Urinary bladder (tissue), 4 donors: ENCODE results near the gene COL13A1. TPM values are rescaled to one million over a fixed set of nuclear protein-coding genes. Genes with fewer than 3 reads are reported as not detected.

Experiments
- DNase-seq: peaks from one replicate; pipeline ENCODE4 v3.0.0-alpha.2; 2015; ENCODE audit errors: extremely low spot score
- H3K27ac ChIP-seq: one replicate; pipeline ENCODE4 v1.5.1; 2013; ENCODE audit warnings: low read depth, mild to moderate bottlenecking, moderate library complexity
- H3K36me3 ChIP-seq: one replicate; pipeline ENCODE4 v1.6.1; 2013; ENCODE audit warnings: mild to moderate bottlenecking, moderate library complexity; ENCODE audit not compliant: insufficient read depth
- H3K4me1 ChIP-seq: one replicate; pipeline ENCODE4 v1.6.1; 2013; ENCODE audit warnings: mild to moderate bottlenecking, moderate library complexity; ENCODE audit not compliant: insufficient read depth
- H3K4me3 ChIP-seq: one replicate; pipeline ENCODE4 v1.5.1; 2013; ENCODE audit warnings: low read depth, low read length
- WGBS: extraction: QIAGEN DNeasy Blood & Tissue Kit; methylation state at CpG from one replicate; pipeline ENCODE4 v1.1.7; 2013; 5-methylcytosine and 5-hydroxymethylcytosine counted together
- polyA plus RNA-seq: library from polyadenylated mRNA; stranded (reverse); fragments of 200-250 nt; gene quantifications from one replicate; pipeline ENCODE4 v1.2.3, GENCODE V29; 2013
- total RNA-seq: library from RNA; depleted of rRNA; stranded (reverse); fragments of >200 nt; gene quantifications from one replicate; pipeline ENCODE4 v1.2.3, GENCODE V29; 2014
- donor health status: healthy with polysubstance abuse.
- donor health status: healthy.

COL13A1 gene
- total RNA-seq (9.2 TPM), polyA plus RNA-seq (5.7 TPM)

GRCh38 chr10:69801434-69802315, at the start of gene COL13A1:
Gene COL13A1 (plus strand): TSS chr10:69801906. CDS start chr10:69802424, 518 bp downstream.
- Histone ChIP-seq H3K27ac (no peak within 1 kb of the TSS), H3K4me1 (no peaks in the 10 kb centered on the region), H3K36me3 (no peaks in the 10 kb centered on the region), H3K4me3 (peak within 1 kb of the TSS; percentile 60)
- WGBS = under 1% methylated on average over 58 of the region's 58 CpGs
- DNase-seq = no peak

- DNase-seq = no peak
- H3K27ac ChIP-seq = no peak overlapping the region
- WGBS = 79% methylated on average over 7 of the region's 7 CpGs
- H3K36me3 ChIP-seq = no peaks in the 10 kb centered on the region
- no peaks in the 10 kb centered on the region for H3K4me1 ChIP-seq
- no peak overlapping the region for H3K4me3 ChIP-seq
Measured at GRCh38 chr10:69752479-69752878, 49.2 kb upstream of the COL13A1 start.

- H3K36me3 ChIP-seq = no peaks in the 10 kb centered on the region
- DNase-seq = no peak
- H3K27ac ChIP-seq = no peak overlapping the region
- no peaks in the 10 kb centered on the region for H3K4me1 ChIP-seq
- 95% methylated on average over 1 of the region's 1 CpG for WGBS
- no peak overlapping the region for H3K4me3 ChIP-seq
Measured at GRCh38 chr10:69756279-69756678, 45.4 kb upstream of the COL13A1 start.

- DNase-seq = no peak
- Histone ChIP-seq H3K4me3 (no peak overlapping the region), H3K27ac (no peak overlapping the region), H3K36me3 (no peaks in the 10 kb centered on the region), H3K4me1 (no peaks in the 10 kb centered on the region)
- 92% methylated on average over 5 of the region's 5 CpGs for WGBS
Measured at GRCh38 chr10:69757206-69757552, 44.5 kb upstream of the COL13A1 start.

GRCh38 chr10:69757553-69758309, 44.0 kb upstream of the COL13A1 start:
- DNase-seq = no peak
- WGBS = 59% methylated on average over 10 of the region's 10 CpGs
- Histone ChIP-seq H3K27ac (no peak overlapping the region), H3K4me3 (no peak overlapping the region), H3K4me1 (no peaks in the 10 kb centered on the region), H3K36me3 (no peaks in the 10 kb centered on the region)

GRCh38 chr10:69758310-69758728, 43.4 kb upstream of the COL13A1 start:
- Histone ChIP-seq H3K4me3 (no peak overlapping the region), H3K36me3 (no peaks in the 10 kb centered on the region), H3K27ac (no peak overlapping the region), H3K4me1 (no peaks in the 10 kb centered on the region)
- DNase-seq = no peak
- 92% methylated on average over 1 of the region's 1 CpG for WGBS

- H3K27ac ChIP-seq = no peak overlapping the region
- no peak for DNase-seq
- 69% methylated on average over 6 of the region's 6 CpGs for WGBS
- no peaks in the 10 kb centered on the region for H3K36me3 ChIP-seq
- H3K4me1 ChIP-seq = no peaks in the 10 kb centered on the region
- no peak overlapping the region for H3K4me3 ChIP-seq
Measured at GRCh38 chr10:69759641-69760040, 42.1 kb upstream of the COL13A1 start.

- no peak for DNase-seq
- no peaks in the 10 kb centered on the region for H3K36me3 ChIP-seq
- no peaks in the 10 kb centered on the region for H3K4me1 ChIP-seq
- WGBS = 73% methylated on average over 5 of the region's 5 CpGs
- H3K4me3 ChIP-seq = no peak overlapping the region
- no peak overlapping the region for H3K27ac ChIP-seq
Measured at GRCh38 chr10:69760072-69760471, 41.6 kb upstream of the COL13A1 start.

- no peaks in the 10 kb centered on the region for H3K36me3 ChIP-seq
- 88% methylated on average over 4 of the region's 4 CpGs for WGBS
- H3K27ac ChIP-seq = no peak overlapping the region
- no peak for DNase-seq
- H3K4me1 ChIP-seq = no peaks in the 10 kb centered on the region
- H3K4me3 ChIP-seq = no peak overlapping the region
Measured at GRCh38 chr10:69761320-69761719, 40.4 kb upstream of the COL13A1 start.

GRCh38 chr10:69766161-69766910, 35.4 kb upstream of the COL13A1 start:
- DNase-seq = no peak
- no peak overlapping the region for H3K27ac ChIP-seq
- no peak overlapping the region for H3K4me3 ChIP-seq
- 59% methylated on average over 10 of the region's 10 CpGs for WGBS
- H3K36me3 ChIP-seq = no peaks in the 10 kb centered on the region
- no peaks in the 10 kb centered on the region for H3K4me1 ChIP-seq

GRCh38 chr10:69767793-69768192, 33.9 kb upstream of the COL13A1 start:
- Histone ChIP-seq H3K27ac (no peak overlapping the region), H3K4me3 (no peak overlapping the region), H3K4me1 (no peaks in the 10 kb centered on the region), H3K36me3 (no peaks in the 10 kb centered on the region)
- DNase-seq = no peak
- WGBS = 79% methylated on average over 4 of the region's 4 CpGs

GRCh38 chr10:69768386-69768785, 33.3 kb upstream of the COL13A1 start:
- DNase-seq = no peak
- WGBS = 92% methylated on average over 5 of the region's 5 CpGs
- Histone ChIP-seq H3K4me1 (no peaks in the 10 kb centered on the region), H3K4me3 (no peak overlapping the region), H3K36me3 (no peaks in the 10 kb centered on the region), H3K27ac (no peak overlapping the region)

- Histone ChIP-seq H3K36me3 (no peaks in the 10 kb centered on the region), H3K4me3 (no peak overlapping the region), H3K4me1 (no peaks in the 10 kb centered on the region), H3K27ac (no peak overlapping the region)
- WGBS = 59% methylated on average over 10 of the region's 10 CpGs
- no peak for DNase-seq
Measured at GRCh38 chr10:69769395-69769992, 32.2 kb upstream of the COL13A1 start.
